Natural killer cell (primary cell): Measurements from ENCODE around the gene EPRS1. TPM values are rescaled to one million over a fixed set of nuclear protein-coding genes. Genes with fewer than 3 reads are reported as not detected.
A peak's percentile ranks its signal among the peaks of the same experiment; 100 is the strongest.

Experiments used
- ATAC-seq, 3 donors: fragments of 150-1000 bp in 2 of 3; fragments of 200-7000 bp in 1 of 3; cut with Tn5 transposase; 1 replicate in 1 of 3; 2 replicates in 2 of 3; pipeline ENCODE4 v1.10.0; 2021; ENCODE audit warnings: mild to moderate bottlenecking in 2 of 3, moderate library complexity in 2 of 3
- DNase-seq, 2 donors: peaks; one replicate each; pipeline versions ENCODE4 v3.0.0 to v3.0.0-alpha.2; 2013 to 2021; ENCODE audit warnings: mixed read lengths in 1 of 2
- H3K27ac ChIP-seq: one replicate; pipeline ENCODE4 v1.5.1; 2013; ENCODE audit warnings: mild to moderate bottlenecking, low read length
- H3K27me3 ChIP-seq: one replicate; pipeline ENCODE4 v1.6.1; 2013; ENCODE audit warnings: low read length; ENCODE audit not compliant: control insufficient read depth, insufficient read depth
- H3K36me3 ChIP-seq: one replicate; pipeline ENCODE4 v1.6.1; 2013; ENCODE audit warnings: low read length; ENCODE audit not compliant: control insufficient read depth, insufficient read depth
- H3K4me1 ChIP-seq: one replicate; pipeline ENCODE4 v1.6.1; 2013; ENCODE audit warnings: low read length; ENCODE audit not compliant: control insufficient read depth, insufficient read depth
- H3K4me3 ChIP-seq: one replicate; pipeline ENCODE4 v1.5.1; 2013; ENCODE audit warnings: low read length
- H3K9me3 ChIP-seq: one replicate; pipeline ENCODE4 v1.6.1; 2013; ENCODE audit warnings: low read length; ENCODE audit not compliant: control insufficient read depth, insufficient read depth
- H3K27ac Mint-ChIP-seq, 2 donors: one replicate each; pipeline ENCODE4 v1.8.0; 2022; ENCODE audit warnings: mild to moderate bottlenecking in 2 of 2, mixed read lengths in 2 of 2, moderate library complexity in 1 of 2
- H3K27me3 Mint-ChIP-seq, 2 donors: one replicate each; pipeline ENCODE4 v1.8.0; 2022; ENCODE audit warnings: low read depth in 2 of 2, mixed read lengths in 2 of 2
- H3K36me3 Mint-ChIP-seq: one replicate; pipeline ENCODE4 v1.8.0; 2022; ENCODE audit warnings: mixed read lengths
- H3K4me1 Mint-ChIP-seq, 2 donors: one replicate each; pipeline ENCODE4 v1.8.0; 2022; ENCODE audit warnings: mixed read lengths in 2 of 2
- H3K4me3 Mint-ChIP-seq: one replicate; pipeline ENCODE4 v1.8.0; 2022; ENCODE audit warnings: mild to moderate bottlenecking, moderate library complexity, mixed read lengths
- H3K9me3 Mint-ChIP-seq, 2 donors: one replicate each; pipeline ENCODE4 v1.8.0; 2022; ENCODE audit warnings: mixed read lengths in 2 of 2
- CTCF ChIP-seq: fragments of 200-600 bp; IDR thresholded peaks from one replicate; pipeline ENCODE4 v1.8.0; 2022; ENCODE audit warnings: antibody characterized with exemption
- WGBS: methylation state at CpG from one replicate; pipeline ENCODE4 v1.1.7; 2013; ENCODE audit warnings: missing lambda C conversion rate; ENCODE audit not compliant: insufficient coverage; 5-methylcytosine and 5-hydroxymethylcytosine counted together
- intact Hi-C: fragments of 100-400 bp; cut with micrococcal nuclease; formaldehyde crosslinking; loops from one replicate; pipeline ENCODE4 v1.14.2; 2022
- total RNA-seq, 4 donors: library from RNA; stranded (reverse); fragments of 120-200 nt in 1 of 4; gene quantifications; one replicate each; pipeline versions ENCODE4 v1.2.3 to v1.2.4, GENCODE V29; 2013 to 2022

Gene EPRS1
- total RNA-seq, result 10 to 100 TPM; 46.8 to 61.2 (median 47.4) TPM
- total RNA-seq (2013), result 78.5 TPM

DNA sequence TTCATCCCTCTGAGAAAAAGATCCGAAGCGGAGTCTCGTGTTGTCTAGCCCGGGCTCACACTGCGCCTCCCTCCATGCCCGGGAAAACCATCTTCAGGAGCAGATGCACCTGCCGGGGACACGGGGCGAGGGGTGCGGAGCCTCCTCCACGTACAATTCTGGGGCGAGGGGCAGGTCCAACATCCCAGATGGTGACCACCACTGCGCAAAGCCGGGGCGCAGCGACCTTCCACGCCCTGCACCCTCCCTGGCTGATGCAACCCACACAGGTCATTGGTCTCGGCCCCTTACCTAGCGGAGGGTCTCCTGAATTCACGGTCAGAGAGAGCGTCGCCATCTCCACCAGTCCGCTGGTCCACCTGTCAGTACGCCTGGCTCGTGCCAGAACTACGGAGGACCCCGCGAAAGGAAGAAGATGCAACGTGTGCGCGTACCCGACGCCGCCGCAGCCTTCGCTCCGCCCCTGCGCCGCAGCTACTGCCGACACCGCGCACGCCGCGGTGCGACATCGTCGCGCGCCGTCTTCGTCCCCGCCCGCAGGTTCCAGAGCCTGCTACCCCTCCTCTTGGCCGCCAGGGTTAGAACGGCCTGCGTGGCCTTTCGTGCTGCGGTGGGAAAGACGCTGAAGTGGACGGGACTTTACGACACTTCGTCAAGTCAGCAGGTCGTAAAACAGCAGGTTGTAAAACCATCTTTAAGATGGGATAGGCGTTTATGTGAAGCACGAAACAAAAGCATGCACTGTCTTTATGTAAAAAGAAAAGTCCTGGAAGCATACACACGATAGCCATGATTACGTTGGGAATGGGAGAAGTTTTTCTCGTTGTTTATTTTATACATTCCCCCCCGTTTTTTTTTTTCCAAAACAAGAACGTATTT is at the start of gene EPRS1:
TSS of gene EPRS1 (minus strand) at position 454 of the 879 bp plus-strand sequence. CDS start at position 337, 117 bp downstream.
- peaks cover 13% of the 10 kb centered on the region for H3K4me1 ChIP-seq
- peak; percentile 98 to 100 (median 98) for ATAC-seq
- H3K4me1 Mint-ChIP-seq, result peaks cover 25 to 27% of the 10 kb centered on the region in 2 donors
- H3K4me3 ChIP-seq, result peak within 1 kb of the TSS; percentile 98
- H3K9me3 ChIP-seq, result no peaks in the 10 kb centered on the region
- H3K27ac ChIP-seq, result peak within 1 kb of the TSS; percentile 85
- peak; percentile 90 to 99 for DNase-seq
- intact Hi-C loops, result loop anchor here (1.0 to 2.0 kb wide), 3 partner anchors 43 to 227 kb away; partner anchors contain the start of genes BPNT1 and RAB3GAP2
- peak; percentile 49 for TF ChIP-seq CTCF
- no peaks in the 10 kb centered on the region for H3K36me3 ChIP-seq
- H3K27me3 Mint-ChIP-seq, result no peaks in the 10 kb centered on the region
- H3K27me3 ChIP-seq, result no peaks in the 10 kb centered on the region
- WGBS, result under 1% methylated on average over 66 of the region's 71 CpGs
- peak within 1 kb of the TSS; percentile 94 to 96 for H3K27ac Mint-ChIP-seq
- peak within 1 kb of the TSS; percentile 98 for H3K4me3 Mint-ChIP-seq
- no peaks in the 10 kb centered on the region for H3K36me3 Mint-ChIP-seq
- H3K9me3 Mint-ChIP-seq, result no peaks in the 10 kb centered on the region

DNA sequence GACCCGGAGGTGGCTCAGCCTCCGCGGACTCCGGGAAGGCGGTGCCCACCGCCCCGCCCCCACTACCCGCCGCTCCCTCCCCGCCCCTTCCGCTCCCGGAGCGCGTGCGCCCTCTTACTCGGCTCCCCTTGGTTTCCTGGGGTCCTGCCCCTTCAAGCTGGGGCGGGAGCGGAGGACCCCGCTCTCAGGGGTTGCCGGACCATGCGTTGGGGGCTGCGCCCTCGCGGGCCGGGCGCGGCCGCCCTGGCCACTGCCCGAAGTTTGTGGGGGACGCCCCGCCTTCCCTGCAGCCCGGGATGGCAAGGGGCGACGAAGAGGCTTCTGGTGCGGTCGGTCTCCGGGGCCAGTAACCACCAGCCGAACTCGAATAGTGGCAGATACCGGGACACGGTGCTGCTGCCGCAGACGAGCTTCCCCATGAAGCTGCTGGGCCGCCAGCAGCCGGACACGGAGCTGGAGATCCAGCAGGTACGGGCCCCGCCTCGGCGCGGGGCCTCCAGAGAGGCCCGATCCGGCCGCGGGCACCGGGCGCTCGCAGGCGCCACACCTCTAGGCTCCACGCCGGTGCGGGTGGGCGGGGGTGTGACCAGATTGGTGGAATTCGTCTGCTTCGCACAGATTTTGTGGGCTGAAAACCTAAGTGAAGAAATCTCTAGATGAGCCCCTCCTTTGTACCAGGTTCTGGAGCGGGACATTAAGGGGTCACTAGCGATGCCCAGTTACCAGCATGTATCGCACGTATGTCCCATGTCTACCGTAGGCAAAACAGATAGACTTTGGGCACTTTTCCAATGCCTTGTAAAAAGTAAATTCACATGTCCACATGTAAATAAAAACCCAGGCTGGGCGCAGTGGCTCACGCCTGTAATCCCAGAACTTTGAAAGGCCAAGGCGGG is 48.0 kb upstream of the EPRS1 start, which contains the start of gene IARS2:
TSS of gene IARS2 (plus strand) at position 117 of the 896 bp plus-strand sequence. CDS start at position 202, 85 bp downstream.
- Histone ChIP-seq H3K4me3 (peak within 1 kb of the TSS; percentile 72), H3K9me3 (no peaks in the 10 kb centered on the region), H3K4me1 (peaks cover 22% of the 10 kb centered on the region), H3K27ac (peak within 1 kb of the TSS; percentile 59), H3K36me3 (peaks cover 9% of the 10 kb centered on the region), H3K27me3 (no peaks in the 10 kb centered on the region)
- ATAC-seq (peak; percentile 83 to 91 (median 85)), DNase-seq (peak; percentile 88 to 94)
- Mint-ChIP-seq H3K4me1 (peaks cover 21% of the 10 kb centered on the region in 2 donors), H3K27ac (peak within 1 kb of the TSS; percentile 34 to 58), H3K36me3 (no peaks in the 10 kb centered on the region), H3K9me3 (no peaks in the 10 kb centered on the region), H3K27me3 (no peaks in the 10 kb centered on the region), H3K4me3 (peak within 1 kb of the TSS; percentile 80)
- TF ChIP-seq CTCF, result no peak
- intact Hi-C loops, result no loop called here
- WGBS, result 3% methylated on average over 70 of the region's 73 CpGs

- H3K36me3 ChIP-seq, result peaks cover 5% of the 10 kb centered on the region
- no peak for ATAC-seq
- no peak overlapping the region for H3K4me3 ChIP-seq
Measured at GRCh38 chr1:220093361-220094015, 47.2 kb upstream of the EPRS1 start.

More at GRCh38 chr1:220093361-220094015, 47.2 kb upstream of the EPRS1 start:
- Histone ChIP-seq H3K27me3 (no peaks in the 10 kb centered on the region), H3K4me1 (peaks cover 25% of the 10 kb centered on the region), H3K9me3 (no peaks in the 10 kb centered on the region), H3K27ac (peak overlapping the region; percentile 37)
- H3K4me1 Mint-ChIP-seq, result peaks cover 23 to 29% of the 10 kb centered on the region in 2 donors
- no peaks in the 10 kb centered on the region for H3K27me3 Mint-ChIP-seq
- intact Hi-C loops, result loop anchor here (1.0 kb wide), 1 partner anchor 47 kb away; the partner anchor contains the start of gene EPRS1
- H3K36me3 Mint-ChIP-seq, result no peaks in the 10 kb centered on the region
- no peaks in the 10 kb centered on the region for H3K9me3 Mint-ChIP-seq
- no peak for TF ChIP-seq CTCF
- H3K27ac Mint-ChIP-seq, result peak overlapping the region; percentile 34 to 58
- 32% methylated on average over 10 of the region's 12 CpGs for WGBS
- peak overlapping the region; percentile 80 for H3K4me3 Mint-ChIP-seq
- no peak for DNase-seq
